Type B pancreatic cell (in vitro differentiated cells): ENCODE measurements around the gene HSPB1. TPM values are rescaled to one million over a fixed set of nuclear protein-coding genes. Genes with fewer than 3 reads are reported as not detected.

Experiments used
- DNase-seq: peaks from one replicate; pipeline ENCODE4 v3.0.0; 2021; ENCODE audit warnings: mixed read lengths; ENCODE audit not compliant: unreplicated experiment; ENCODE audit errors: extremely low spot score
- H3K27ac Mint-ChIP-seq: 2 replicates; pipeline ENCODE4 v1.8.0; 2021; ENCODE audit warnings: mild to moderate bottlenecking, mixed read lengths
- H3K27me3 Mint-ChIP-seq: 2 replicates; pipeline ENCODE4 v1.8.0; 2021; ENCODE audit warnings: mixed read lengths
- H3K36me3 Mint-ChIP-seq: 2 replicates; pipeline ENCODE4 v1.8.0; 2021; ENCODE audit warnings: mixed read lengths
- H3K4me1 Mint-ChIP-seq: one replicate; pipeline ENCODE4 v1.8.0; 2021; ENCODE audit warnings: mixed read lengths; ENCODE audit not compliant: unreplicated experiment
- H3K4me3 Mint-ChIP-seq: 2 replicates; pipeline ENCODE4 v1.8.0; 2021; ENCODE audit warnings: mild to moderate bottlenecking, mixed read lengths
- H3K9me3 Mint-ChIP-seq: 2 replicates; pipeline ENCODE4 v1.8.0; 2021; ENCODE audit warnings: mixed read lengths
- CTCF ChIP-seq: fragments of 200-600 bp; sonication (generic); conservative IDR thresholded peaks from 2 replicates; pipeline ENCODE4 v1.5.0; 2021; ENCODE audit warnings: antibody characterized with exemption, mild to moderate bottlenecking
- total RNA-seq: library from RNA; stranded (reverse); gene quantifications from 2 replicates; pipeline ENCODE4 v1.2.1, GENCODE V29; 2021; ENCODE audit warnings: low replicate concordance

Gene HSPB1
- total RNA-seq, 1 donor from 2014 or later, result 228 TPM

- no peak for TF ChIP-seq CTCF
- peaks cover 27% of the 10 kb centered on the region for H3K36me3 Mint-ChIP-seq
- H3K9me3 Mint-ChIP-seq, result no peaks in the 10 kb centered on the region
- DNase-seq, result no peak
- H3K4me3 Mint-ChIP-seq, result no peak overlapping the region
- no peaks in the 10 kb centered on the region for H3K27me3 Mint-ChIP-seq
- H3K27ac Mint-ChIP-seq, result no peak overlapping the region
- peaks cover 22% of the 10 kb centered on the region for H3K4me1 Mint-ChIP-seq
Measured at GRCh38 chr7:76327610-76328009, 25.1 kb downstream of the HSPB1 start.

GRCh38 chr7:76328389-76328788 lies 25.9 kb downstream of the HSPB1 start:
- TF ChIP-seq CTCF, result no peak
- Mint-ChIP-seq H3K27ac (no peak overlapping the region), H3K36me3 (peaks cover 29% of the 10 kb centered on the region), H3K9me3 (no peaks in the 10 kb centered on the region), H3K27me3 (no peaks in the 10 kb centered on the region), H3K4me1 (peaks cover 24% of the 10 kb centered on the region), H3K4me3 (no peak overlapping the region)
- no peak for DNase-seq

- no peaks in the 10 kb centered on the region for H3K27me3 Mint-ChIP-seq
- peaks cover 34% of the 10 kb centered on the region for H3K4me1 Mint-ChIP-seq
- H3K27ac Mint-ChIP-seq, result no peak overlapping the region
- no peaks in the 10 kb centered on the region for H3K9me3 Mint-ChIP-seq
- no peak for TF ChIP-seq CTCF
- DNase-seq, result no peak
- H3K36me3 Mint-ChIP-seq, result peaks cover 32% of the 10 kb centered on the region
- H3K4me3 Mint-ChIP-seq, result no peak overlapping the region
Measured at GRCh38 chr7:76329479-76329878, 27.0 kb downstream of the HSPB1 start.

GRCh38 chr7:76330261-76330660 lies 27.8 kb downstream of the HSPB1 start:
- TF ChIP-seq CTCF, result no peak
- peaks cover 32% of the 10 kb centered on the region for H3K36me3 Mint-ChIP-seq
- no peaks in the 10 kb centered on the region for H3K27me3 Mint-ChIP-seq

GRCh38 chr7:76330673-76331072 lies 28.2 kb downstream of the HSPB1 start:
- Mint-ChIP-seq H3K27ac (no peak overlapping the region), H3K36me3 (peaks cover 32% of the 10 kb centered on the region), H3K4me1 (peaks cover 34% of the 10 kb centered on the region), H3K9me3 (no peaks in the 10 kb centered on the region), H3K27me3 (no peaks in the 10 kb centered on the region), H3K4me3 (no peak overlapping the region)
- no peak for DNase-seq
- TF ChIP-seq CTCF, result no peak

More at GRCh38 chr7:76330261-76330660, 27.8 kb downstream of the HSPB1 start:
- peak overlapping the region; percentile 9 for H3K27ac Mint-ChIP-seq
- no peaks in the 10 kb centered on the region for H3K9me3 Mint-ChIP-seq
- no peak for DNase-seq
- H3K4me1 Mint-ChIP-seq, result peaks cover 34% of the 10 kb centered on the region
- H3K4me3 Mint-ChIP-seq, result no peak overlapping the region

GRCh38 chr7:76332078-76332477 lies 29.6 kb downstream of the HSPB1 start:
- Mint-ChIP-seq H3K27ac (no peak overlapping the region), H3K36me3 (peaks cover 29% of the 10 kb centered on the region), H3K4me1 (peaks cover 38% of the 10 kb centered on the region), H3K27me3 (no peaks in the 10 kb centered on the region), H3K4me3 (no peak overlapping the region), H3K9me3 (no peaks in the 10 kb centered on the region)
- no peak for TF ChIP-seq CTCF
- no peak for DNase-seq
